Right ventricle myocardium superior (tissue), 1 donor: ENCODE measurements around the gene ICE1. TPM values are rescaled to one million over a fixed set of nuclear protein-coding genes. Genes with fewer than 3 reads are reported as not detected.
"Not testable (repeated sequence)": the region's sequence is repeated elsewhere in the genome, so short reads cannot be mapped to it uniquely, and the experiment has no call there.

Experiments used
- ATAC-seq: fragments of 200-7000 bp; cut with Tn5 transposase; one replicate; pipeline ENCODE4 v1.9.1; 2020; ENCODE audit warnings: mild to moderate bottlenecking; ENCODE audit not compliant: poor library complexity
- DNase-seq: peaks from one replicate; pipeline ENCODE4 v3.0.0-alpha.2; 2020
- intact Hi-C: fragments of 100-400 bp; cut with DNase I; formaldehyde crosslinking; loops from one replicate; pipeline ENCODE4 v1.11.2; 2022
- total RNA-seq: library from RNA; stranded (reverse); fragmentation: NEBNext Ultra II Directional; extraction: Animal tissue kit (Norgen Biotek cat#: 25700); gene quantifications from one replicate; pipeline ENCODE4 v1.2.1, GENCODE V29; 2021
- donor health status: DM: no; HTN: yes; CAD: no; lungs with severe emphysema.

The ICE1 gene
- total RNA-seq, 1 donor from 2014 or later: 16.8 TPM

DNA sequence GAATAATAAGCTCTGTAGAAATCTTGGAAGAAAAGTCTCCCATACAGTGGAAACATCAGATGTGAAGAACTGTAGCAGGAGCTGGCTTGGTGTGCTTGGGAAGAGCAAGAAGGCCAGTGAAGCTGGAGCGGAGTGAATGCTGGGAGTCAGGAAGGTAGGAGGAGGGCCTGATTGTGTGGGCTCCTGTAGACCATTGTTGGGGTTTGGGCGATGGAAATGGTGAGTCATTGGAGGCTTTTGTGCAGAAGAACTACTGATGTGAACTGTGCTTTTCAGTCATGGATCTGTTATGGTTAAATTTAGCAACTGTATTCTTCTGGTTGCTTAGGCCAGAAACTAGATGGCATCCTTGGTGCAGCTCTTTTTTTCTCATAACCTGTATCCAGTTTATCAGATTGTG is 2.3 kb downstream of the ICE1 start:
- ATAC-seq (no peak), DNase-seq (no peak)
- intact Hi-C loops: no loop called here

GRCh38 chr5:5430136-5430535 is 7.7 kb downstream of the ICE1 start:
- no peak for DNase-seq
- intact Hi-C loops: no loop called here
- ATAC-seq: peak; percentile 24

GRCh38 chr5:5432020-5432707 is 9.7 kb downstream of the ICE1 start:
- DNase-seq (no peak), ATAC-seq (no peak)
- intact Hi-C loops: no loop called here

DNA sequence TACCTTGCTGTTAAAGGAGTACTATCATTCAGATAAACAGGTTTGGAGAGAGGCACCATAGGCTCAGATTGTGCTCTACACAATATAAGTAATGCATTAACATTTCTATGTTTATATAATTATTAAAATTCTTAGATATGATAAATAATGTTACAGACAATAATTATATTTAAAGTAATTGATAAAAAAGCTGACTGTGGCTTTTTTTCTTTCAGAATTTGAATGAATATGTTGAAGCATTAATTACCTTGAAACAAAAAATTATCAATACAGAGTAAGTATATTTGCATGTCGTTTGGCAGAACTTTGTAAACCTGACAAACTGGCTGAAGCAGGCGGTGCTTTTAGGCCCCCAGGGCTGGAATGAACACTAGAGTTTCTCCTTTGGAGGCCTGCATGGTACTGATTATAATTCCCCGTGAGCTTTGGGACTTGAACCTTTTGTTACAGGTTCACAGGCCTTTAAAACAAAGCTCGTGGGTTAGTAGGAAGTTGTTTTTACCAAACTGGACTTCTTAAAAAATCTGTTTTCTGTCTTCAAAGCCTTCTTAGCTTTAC is 13.8 kb downstream of the ICE1 start:
- ATAC-seq (no peak), DNase-seq (no peak)
- intact Hi-C loops: no loop called here

- intact Hi-C loops: no loop called here
- no peak for ATAC-seq
- no peak for DNase-seq
Observed at GRCh38 chr5:5437227-5438172, 15.0 kb downstream of the ICE1 start.

GRCh38 chr5:5451863-5452262 is 29.4 kb downstream of the ICE1 start:
- DNase-seq (no peak), ATAC-seq (no peak)
- intact Hi-C loops: no loop called here

- ATAC-seq (peak; percentile 29), DNase-seq (no peak)
- intact Hi-C loops: no loop called here
Observed at GRCh38 chr5:5453131-5453530, 30.7 kb downstream of the ICE1 start.

- DNase-seq (no peak), ATAC-seq (no peak)
- intact Hi-C loops: no loop called here
Observed at GRCh38 chr5:5454391-5454790, 31.9 kb downstream of the ICE1 start.

GRCh38 chr5:5456858-5457257 is 34.4 kb downstream of the ICE1 start:
- ATAC-seq: no peak
- intact Hi-C loops: no loop called here
- no peak for DNase-seq

DNA sequence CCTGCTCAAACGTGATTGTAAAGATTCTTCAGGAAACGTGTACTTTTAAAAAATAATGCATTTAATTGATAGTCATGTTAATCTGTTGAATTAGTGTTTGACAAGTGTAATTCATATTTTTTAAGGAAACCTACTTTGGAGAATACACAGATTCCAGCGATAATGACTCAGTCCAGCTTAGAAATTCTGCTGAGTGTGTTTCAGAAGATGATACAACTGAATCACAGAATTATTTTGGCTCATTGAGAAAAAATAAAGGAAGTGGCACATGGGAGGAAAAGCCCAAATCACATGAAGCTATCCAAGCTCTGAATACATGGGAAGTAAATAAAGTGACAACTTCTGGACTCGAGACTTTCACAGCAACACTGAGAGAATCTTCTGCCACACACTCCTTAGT is 37.8 kb downstream of the ICE1 start:
- no peak for DNase-seq
- intact Hi-C loops: no loop called here
- ATAC-seq: no peak

GRCh38 chr5:5461012-5461411 is 38.5 kb downstream of the ICE1 start:
- intact Hi-C loops: no loop called here
- DNase-seq: no peak
- ATAC-seq: no peak

DNA sequence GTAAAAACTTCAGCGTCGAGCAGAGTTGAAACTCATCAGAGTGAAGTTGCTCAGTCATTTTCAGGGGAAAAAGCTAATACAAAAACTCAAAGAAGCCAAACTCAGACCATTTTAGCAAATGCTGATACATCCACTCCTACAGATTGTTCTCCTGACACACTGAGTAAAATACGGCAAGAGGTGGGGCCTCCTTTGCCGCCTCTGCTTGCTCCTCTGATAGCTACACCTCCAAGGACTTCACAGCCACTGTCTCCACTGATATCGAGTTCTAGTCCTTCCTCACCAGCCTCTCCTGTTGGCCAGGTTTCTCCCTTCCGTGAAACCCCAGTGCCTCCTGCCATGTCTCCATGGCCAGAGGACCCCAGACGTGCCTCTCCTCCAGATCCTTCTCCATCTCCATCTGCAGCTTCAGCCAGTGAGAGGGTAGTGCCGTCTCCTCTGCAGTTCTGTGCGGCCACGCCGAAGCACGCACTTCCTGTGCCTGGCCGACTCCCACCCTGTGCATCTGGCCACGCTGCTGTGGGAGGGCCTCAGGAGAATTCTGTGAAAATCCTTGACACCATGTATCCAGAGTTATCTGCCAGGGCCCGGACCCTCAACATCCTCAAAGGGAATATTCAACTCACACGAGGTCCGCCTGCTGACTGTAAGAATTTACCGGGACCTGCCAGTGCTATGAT is 41.7 kb downstream of the ICE1 start:
- DNase-seq (no peak), ATAC-seq (no peak)
- intact Hi-C loops: no loop called here

DNA sequence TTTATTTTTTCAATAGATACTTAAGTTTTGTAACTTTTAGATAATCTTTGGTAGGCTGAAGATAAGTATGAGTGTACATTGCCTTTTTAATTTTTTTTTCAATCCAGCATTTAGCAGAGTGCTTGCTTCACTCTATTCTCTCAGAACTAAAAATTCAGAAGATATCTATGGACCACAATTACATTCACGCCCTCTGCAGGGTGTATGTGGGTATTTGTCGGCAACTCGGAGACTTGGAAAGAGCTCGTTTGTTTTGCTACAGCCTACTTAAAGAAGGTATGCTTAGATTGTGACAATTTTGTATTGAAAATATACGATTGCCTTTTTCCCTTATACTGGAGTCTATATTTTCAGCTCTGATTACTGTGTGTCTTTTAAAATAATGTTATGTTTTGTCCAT is 43.8 kb downstream of the ICE1 start:
- DNase-seq: no peak
- intact Hi-C loops: no loop called here
- no peak for ATAC-seq

DNA sequence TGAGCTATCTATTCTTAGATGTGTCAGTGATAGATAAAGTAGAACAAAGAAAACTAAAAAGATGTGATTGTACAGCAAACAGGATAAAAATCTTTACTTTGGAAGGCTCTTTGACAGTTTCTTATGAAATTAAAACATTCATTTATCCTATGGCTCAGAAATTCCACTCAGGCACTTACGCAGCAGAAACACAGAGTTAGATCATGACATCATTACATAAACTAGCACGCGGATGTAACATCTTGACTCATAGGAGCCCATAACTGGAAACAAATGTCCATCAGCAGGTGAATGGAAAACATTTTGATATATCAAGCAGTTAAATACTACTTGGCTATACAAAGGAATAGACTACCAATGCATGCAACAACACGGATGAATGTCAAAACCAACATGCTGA is 45.3 kb downstream of the ICE1 start:
- no peak for ATAC-seq
- intact Hi-C loops: no loop called here

GRCh38 chr5:5470933-5471332 is 48.5 kb downstream of the ICE1 start:
- ATAC-seq: no peak
- intact Hi-C loops: no loop called here
- DNase-seq: no peak

More for the DNA sequence above, 45.3 kb downstream of the ICE1 start:
- no peak for DNase-seq

- DNase-seq (no peak), ATAC-seq (no peak)
- intact Hi-C loops: no loop called here
Observed at GRCh38 chr5:5473226-5473625, 50.7 kb downstream of the ICE1 start.

- intact Hi-C loops: no loop called here
- ATAC-seq (no peak), DNase-seq (no peak)
Observed at GRCh38 chr5:5474961-5475360, 52.5 kb downstream of the ICE1 start.

DNA sequence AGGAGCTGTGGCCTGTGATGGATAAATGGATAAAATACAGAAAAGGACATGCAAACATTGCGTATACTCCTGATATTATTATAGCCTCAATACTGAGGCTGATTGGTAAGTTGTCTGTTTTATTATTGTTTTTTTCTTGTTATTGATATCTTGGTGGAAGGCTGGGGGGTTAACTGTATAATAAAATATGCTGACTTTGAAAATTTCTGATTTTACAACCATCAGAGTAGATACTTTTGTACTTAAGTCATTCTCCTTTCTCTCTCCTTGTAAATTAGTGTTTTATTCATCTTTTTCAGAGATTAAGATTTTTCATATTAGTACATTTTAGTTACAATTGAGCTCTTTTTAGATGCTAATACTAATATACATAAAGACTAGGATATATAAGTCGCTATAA is 53.5 kb downstream of the ICE1 start:
- intact Hi-C loops: no loop called here
- no peak for DNase-seq
- no peak for ATAC-seq

- ATAC-seq, DNase-seq, intact Hi-C loops: not testable (repeated sequence)
Observed at GRCh38 chr5:5479578-5479977, 57.1 kb downstream of the ICE1 start.
